Tibial nerve (tissue), 3 donors: Measurements from ENCODE around the gene GTF2B.

Experiments
- CTCF ChIP-seq, 5 experiments: fragments of 200-600 bp in 3 of 5; fragments of 450-650 bp in 2 of 5; sonication (generic) in 3 of 5; IDR thresholded peaks; one replicate each; pipeline ENCODE4 v1.5.1; 2016 to 2019; ENCODE audit warnings: antibody characterized with exemption in 5 of 5, mild to moderate bottlenecking in 3 of 5, moderate library complexity in 2 of 5
- POLR2A ChIP-seq, 2 donors: fragments of 450-650 bp; IDR thresholded peaks; one replicate each; pipeline ENCODE4 v1.6.1; 2017; ENCODE audit warnings: antibody characterized with exemption in 2 of 2, mild to moderate bottlenecking in 2 of 2, moderate library complexity in 2 of 2

- no peak for TF ChIP-seq CTCF (IDR thresholded peaks at IDR 0.05)
- no peak for TF ChIP-seq POLR2A (IDR thresholded peaks at IDR 0.05)
Measured at GRCh38 chr1:88812366-88812765, 79.0 kb downstream of the GTF2B start.
